HG02840 (cell line): ENCODE results near the gene SP2.

Experiments
- ATAC-seq: cut with Tn5 transposase; IDR thresholded peaks from one replicate; pipeline ENCODE4 v1.9.1; 2021; ENCODE audit warnings: mild to moderate bottlenecking, moderate library complexity, moderate number of reproducible peaks; ENCODE audit not compliant: unreplicated experiment, low FRiP score

Gene SP2

GRCh38 chr17:47895856-47896671 is at the start of gene SP2:
Gene SP2, plus strand, starts transcription at chr17:47896236. Its CDS starts 51 bp downstream, at chr17:47896287.
- ATAC-seq: peak; percentile 91

GRCh38 chr17:47846716-47847340 is 49.2 kb upstream of the SP2 start:
- no peak for ATAC-seq

GRCh38 chr17:47847341-47848197 is 48.5 kb upstream of the SP2 start:
- no peak for ATAC-seq

DNA sequence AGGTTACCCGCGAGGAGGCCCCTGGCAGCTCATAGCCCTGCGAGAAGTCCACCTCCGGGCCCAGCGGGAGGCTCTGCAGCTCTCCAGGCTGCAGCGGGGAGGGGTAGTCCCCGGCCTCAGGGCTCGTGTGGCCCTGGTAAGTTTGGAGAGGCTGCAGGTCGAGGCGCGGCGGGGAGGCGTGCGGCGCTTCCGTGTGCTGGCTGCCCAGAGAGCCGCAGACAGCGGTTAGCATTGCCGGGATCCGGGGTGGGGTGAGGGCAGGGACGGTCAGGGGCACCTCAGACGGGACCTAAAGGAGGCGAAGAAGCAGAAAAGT is 47.9 kb upstream of the SP2 start:
- ATAC-seq: no peak

GRCh38 chr17:47850373-47850691 is 45.7 kb upstream of the SP2 start:
- no peak for ATAC-seq

- ATAC-seq: no peak
Measured at GRCh38 chr17:47850692-47851573, 45.1 kb upstream of the SP2 start, which contains the start of gene SP6. Gene SP6, minus strand, starts transcription at chr17:47851163. Its CDS starts 2,734 bp downstream, at chr17:47848429.

- ATAC-seq: no peak
Measured at GRCh38 chr17:47851764-47852112, 44.3 kb upstream of the SP2 start.

DNA sequence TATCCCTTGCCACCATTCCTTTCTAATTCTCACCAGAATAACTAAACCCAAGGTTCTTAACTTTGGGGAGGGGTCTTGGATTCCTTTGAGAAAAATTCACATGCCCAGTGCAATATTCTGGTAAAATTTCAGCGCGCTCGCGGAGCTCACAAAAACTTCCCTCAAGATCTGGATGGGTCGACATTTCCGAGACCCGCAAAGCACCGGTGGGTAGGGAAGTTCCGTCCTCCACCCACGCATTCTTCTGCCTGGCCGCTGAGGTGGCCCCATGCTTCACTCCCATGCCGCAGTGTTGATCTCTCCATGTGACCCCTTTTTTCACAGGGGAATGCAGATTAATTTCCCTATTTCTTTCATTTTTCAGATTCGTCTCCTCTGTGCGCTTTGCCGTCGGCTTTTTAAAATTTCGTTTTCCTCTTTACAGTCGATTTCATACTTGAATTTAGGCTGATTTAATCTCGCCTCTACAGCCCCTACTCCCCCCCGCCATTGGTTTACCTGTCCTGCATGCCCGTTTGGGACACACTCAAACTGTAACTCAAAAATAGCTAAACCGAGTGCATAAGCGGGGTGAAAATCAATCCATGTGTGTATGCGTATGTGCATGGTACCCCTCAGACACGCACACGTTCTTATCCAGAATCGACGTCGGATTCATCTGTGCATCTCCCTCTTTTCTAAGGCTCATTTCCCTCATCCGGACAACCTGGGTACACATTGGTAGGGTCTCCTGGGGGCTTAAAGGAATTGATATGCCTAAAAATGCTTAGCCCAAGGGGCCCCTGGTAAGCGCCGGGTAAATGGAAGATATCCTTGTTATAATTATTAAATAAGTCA is 43.7 kb upstream of the SP2 start:
- ATAC-seq: no peak

DNA sequence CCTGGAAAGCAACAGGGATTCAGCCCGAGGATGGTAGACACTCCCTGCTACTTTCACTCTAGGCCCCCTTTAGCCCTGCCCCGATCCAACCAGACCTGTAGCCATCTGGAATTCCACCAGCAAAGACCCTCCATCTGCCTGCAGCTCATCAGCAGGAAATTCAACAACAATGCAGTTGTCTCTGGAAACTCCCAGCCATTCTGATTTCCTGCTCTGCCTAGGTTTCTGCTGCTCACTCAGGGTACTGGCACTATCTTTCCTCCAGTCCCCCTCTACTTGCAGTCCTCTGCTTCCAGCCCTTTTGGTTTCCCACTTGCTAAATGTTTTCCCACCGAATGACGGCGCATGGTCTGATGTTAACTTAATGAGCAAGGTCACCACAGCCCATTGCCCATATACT is 42.4 kb upstream of the SP2 start:
- no peak for ATAC-seq

- ATAC-seq: no peak
Measured at GRCh38 chr17:47855737-47856136, 40.3 kb upstream of the SP2 start.

- no peak for ATAC-seq
Measured at GRCh38 chr17:47856830-47857229, 39.2 kb upstream of the SP2 start.

GRCh38 chr17:47857551-47858455 is 38.2 kb upstream of the SP2 start:
- ATAC-seq: no peak

GRCh38 chr17:47860386-47860785 is 35.6 kb upstream of the SP2 start:
- ATAC-seq: no peak

DNA sequence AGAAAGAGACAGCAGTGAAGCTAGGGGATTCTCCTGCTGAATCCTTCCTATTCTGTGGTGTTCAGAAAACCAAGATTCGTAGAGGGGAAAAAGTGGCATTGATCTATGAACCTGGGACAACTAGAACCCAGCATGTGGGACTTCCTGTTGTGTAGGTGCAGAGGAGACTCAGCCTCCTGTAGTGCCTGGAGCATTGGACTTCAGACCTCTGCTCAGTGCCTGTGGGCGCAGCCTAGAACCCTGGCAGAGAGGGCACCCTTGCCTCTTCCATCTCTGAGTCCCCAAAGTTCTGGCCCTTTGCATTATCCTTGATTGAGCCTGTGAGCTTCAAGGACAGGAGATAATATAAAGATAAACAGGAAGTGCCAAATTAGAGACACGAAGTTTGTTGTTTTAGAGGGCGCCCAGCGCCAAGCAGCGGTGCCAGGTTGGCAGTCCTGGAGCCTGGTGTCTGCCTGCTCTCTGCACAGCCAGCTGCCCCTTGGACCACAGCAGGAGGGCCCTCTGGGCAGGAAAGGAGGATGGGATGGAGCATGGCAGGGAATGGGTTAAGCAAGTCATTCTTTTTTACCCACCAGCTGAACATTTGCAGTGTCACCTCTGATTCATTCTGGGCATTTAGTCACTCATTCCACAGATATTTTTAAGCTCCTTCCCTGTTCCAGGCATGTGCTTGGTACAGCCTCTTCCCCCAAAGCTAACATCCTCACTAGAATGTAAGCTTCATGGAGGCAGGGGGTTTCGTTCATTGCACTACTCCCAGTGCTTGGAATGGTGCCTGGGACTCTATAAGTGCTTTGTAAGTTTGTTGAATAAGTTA is 33.2 kb upstream of the SP2 start:
- no peak for ATAC-seq

GRCh38 chr17:47864791-47865216 is 31.2 kb upstream of the SP2 start:
- no peak for ATAC-seq

DNA sequence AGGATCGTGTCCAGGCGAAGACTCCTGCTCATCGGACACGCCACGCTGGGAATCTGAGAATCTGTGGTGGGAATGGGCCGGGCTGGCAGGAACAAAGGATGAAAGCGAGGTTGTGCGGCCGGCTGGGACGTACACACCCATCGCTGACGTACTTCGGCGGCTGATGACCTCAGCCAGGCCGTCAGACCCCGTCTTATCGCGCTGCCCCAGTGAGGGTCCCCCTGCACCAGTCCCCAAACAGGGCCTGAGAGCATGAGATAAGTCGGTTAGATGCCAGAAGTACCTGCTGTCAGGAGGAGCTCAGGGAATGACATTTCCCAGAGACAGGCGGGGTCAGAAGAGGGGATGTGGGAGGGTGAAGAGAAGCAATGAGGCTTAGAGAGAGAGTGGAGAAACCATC is 29.1 kb upstream of the SP2 start:
- ATAC-seq: no peak

DNA sequence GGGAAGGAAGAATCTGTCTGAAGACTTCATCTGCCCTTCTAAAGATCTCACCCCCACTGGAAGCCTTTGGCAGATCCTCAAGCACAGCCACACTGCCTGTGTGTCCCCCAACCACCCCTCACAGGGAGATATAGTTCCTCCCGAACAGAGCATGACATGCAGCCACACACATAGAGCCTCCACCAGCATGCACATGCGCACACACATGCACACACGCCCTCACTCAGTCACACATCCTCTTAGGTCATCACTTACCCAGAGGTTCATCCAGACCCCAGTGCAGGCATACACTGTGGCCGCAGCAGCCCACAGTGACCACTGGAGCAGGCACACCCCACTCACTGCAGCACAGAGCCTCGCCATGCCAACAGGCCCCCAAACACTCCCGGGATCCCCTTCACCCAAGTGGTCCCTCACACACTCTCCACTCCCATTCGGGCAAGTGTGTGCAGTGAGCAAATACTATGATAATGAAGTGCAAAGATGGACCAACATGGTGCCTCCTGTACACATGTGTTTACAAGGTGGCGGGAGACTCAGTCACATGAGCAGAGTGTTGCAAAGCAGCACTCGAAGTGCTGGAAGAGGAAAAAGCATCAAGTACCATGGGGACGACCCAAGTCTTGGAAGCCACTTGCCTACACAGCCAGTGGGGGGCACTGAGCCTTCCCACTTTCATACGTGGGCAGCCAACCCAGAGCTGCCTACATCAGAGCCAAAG is 28.1 kb upstream of the SP2 start:
- no peak for ATAC-seq
